HepG2 (cell line): ENCODE measurements around the gene FYTTD1. TPM values are rescaled to one million over a fixed set of nuclear protein-coding genes. Genes with fewer than 3 reads are reported as not detected.

Experiments used
- ARID4A ChIP-seq: sonication (generic); formaldehyde crosslinking; IDR thresholded peaks from 2 replicates; pipeline ENCODE4 v1.5.0; 2020; ENCODE audit warnings: mild to moderate bottlenecking, missing genetic modification reagents, borderline replicate concordance
- ASH2L ChIP-seq: fragments of 300-600, 200-600 bp; sonication (generic); IDR thresholded peaks from 2 replicates; pipeline ENCODE4 v1.7.0; 2017; ENCODE audit warnings: low read depth, mild to moderate bottlenecking, moderate library complexity, mixed read lengths, low read length; ENCODE audit not compliant: insufficient read length
- ATF7 ChIP-seq, 2 experiments: fragments of 450-650 bp in 1 of 2; sonication (generic) in 1 of 2; formaldehyde crosslinking in 1 of 2; IDR thresholded peaks; 2 replicates each; pipeline versions ENCODE4 v1.4.0 to v1.6.1; 2016 to 2020; ENCODE audit warnings: antibody characterized with exemption in 1 of 2, mild to moderate bottlenecking in 1 of 2, missing genetic modification reagents in 1 of 2
- CCAR2 ChIP-seq: fragments of 200-400 bp; formaldehyde crosslinking; optimal IDR thresholded peaks from 2 replicates; pipeline ENCODE3; 2018; ENCODE audit warnings: low read depth, mild to moderate bottlenecking, low read length, moderate library complexity
- FLYWCH1 ChIP-seq: sonication (generic); formaldehyde crosslinking; IDR thresholded peaks from 2 replicates; pipeline ENCODE4 v1.8.1; 2023; ENCODE audit warnings: mild to moderate bottlenecking, missing genetic modification reagents
- HNRNPLL ChIP-seq: fragments of 200-400 bp; formaldehyde crosslinking; IDR thresholded peaks from 2 replicates; pipeline ENCODE4 v1.6.1; 2017; ENCODE audit warnings: mild to moderate bottlenecking, low read depth, low read length; ENCODE audit not compliant: poor library complexity, severe bottlenecking
- MAX ChIP-seq: IDR thresholded peaks from 2 replicates; pipeline ENCODE4 v1.6.1; 2012; ENCODE audit warnings: inconsistent platforms
- NR1H2 ChIP-seq: sonication (generic); formaldehyde crosslinking; IDR thresholded peaks from 2 replicates; pipeline ENCODE4 v1.8.1; 2022; ENCODE audit warnings: low read depth, missing genetic modification reagents, borderline replicate concordance
- NR3C1 ChIP-seq: sonication (generic); formaldehyde crosslinking; IDR thresholded peaks from 2 replicates; pipeline ENCODE4 v1.4.0; 2020; ENCODE audit warnings: missing genetic modification reagents
- REL ChIP-seq: sonication (generic); formaldehyde crosslinking; conservative IDR thresholded peaks from 2 replicates; pipeline ENCODE4 v1.8.0; 2022; ENCODE audit warnings: mild to moderate bottlenecking, missing genetic modification reagents, moderate library complexity
- SOX5 ChIP-seq: IDR thresholded peaks from 2 replicates; pipeline ENCODE4 v1.6.1; 2016; ENCODE audit warnings: borderline replicate concordance
- SP140L ChIP-seq: sonication (generic); formaldehyde crosslinking; IDR thresholded peaks from 2 replicates; pipeline ENCODE4 v1.4.0; 2020; ENCODE audit warnings: missing genetic modification reagents, borderline replicate concordance
- XBP1 ChIP-seq: sonication (generic); formaldehyde crosslinking; IDR thresholded peaks from 2 replicates; pipeline ENCODE4 v1.5.0; 2020; ENCODE audit warnings: missing genetic modification reagents
- YEATS4 ChIP-seq: sonication (generic); formaldehyde crosslinking; IDR thresholded peaks from 2 replicates; pipeline ENCODE4 v1.4.0; 2020; ENCODE audit warnings: missing genetic modification reagents, borderline replicate concordance
- ZNF143 ChIP-seq: sonication (generic); formaldehyde crosslinking; IDR thresholded peaks from 2 replicates; pipeline ENCODE4 v1.4.0; 2020; ENCODE audit warnings: missing genetic modification reagents
- ZNF713 ChIP-seq: sonication (generic); formaldehyde crosslinking; IDR thresholded peaks from 2 replicates; pipeline ENCODE4 v1.4.0; 2020; ENCODE audit warnings: mild to moderate bottlenecking, missing genetic modification reagents
- ZNF784 ChIP-seq: sonication (generic); formaldehyde crosslinking; IDR thresholded peaks from 2 replicates; pipeline ENCODE4 v1.5.1; 2020; ENCODE audit warnings: missing genetic modification reagents, mild to moderate bottlenecking, borderline replicate concordance
- polyA plus RNA-seq, 8 experiments: library from polyadenylated mRNA; depleted of rRNA in 3 of 8; stranded (reverse) in 7 of 8; unstranded in 1 of 8; fragments of >200 nt; fragmentation: Illumina TruSeq in 4 of 8; extraction: Trizol in 4 of 8; gene quantifications; 2 replicates each; pipeline versions ENCODE4 v1.2.1 to v1.2.3, GENCODE V29; 2011 to 2016; ENCODE audit warnings: low read depth in 4 of 8, missing spikeins in 1 of 8, mixed read lengths in 1 of 8; ENCODE audit not compliant: insufficient read depth in 1 of 8
- total RNA-seq, 5 experiments: library from RNA; depleted of rRNA; stranded (reverse); fragments of >200 nt; fragmentation: Illumina TruSeq; extraction: Trizol; gene quantifications; 2 replicates each; pipeline ENCODE4 v1.2.3, GENCODE V29; 2016; ENCODE audit warnings: low read depth in 1 of 5
- TF ChIP-seq, protein P1 (sequence below): IDR thresholded peaks from 2 replicates; pipeline ENCODE4 v1.6.1; 2012; ENCODE audit warnings: low read length, improper control_type of control experiment

FYTTD1 gene
- total and polyA plus RNA-seq, 2 of the 13 experiments (the other 11 are each of a cell fraction or from before 2014, with no cell fraction given): 6.5 to 28.8 TPM

DNA sequence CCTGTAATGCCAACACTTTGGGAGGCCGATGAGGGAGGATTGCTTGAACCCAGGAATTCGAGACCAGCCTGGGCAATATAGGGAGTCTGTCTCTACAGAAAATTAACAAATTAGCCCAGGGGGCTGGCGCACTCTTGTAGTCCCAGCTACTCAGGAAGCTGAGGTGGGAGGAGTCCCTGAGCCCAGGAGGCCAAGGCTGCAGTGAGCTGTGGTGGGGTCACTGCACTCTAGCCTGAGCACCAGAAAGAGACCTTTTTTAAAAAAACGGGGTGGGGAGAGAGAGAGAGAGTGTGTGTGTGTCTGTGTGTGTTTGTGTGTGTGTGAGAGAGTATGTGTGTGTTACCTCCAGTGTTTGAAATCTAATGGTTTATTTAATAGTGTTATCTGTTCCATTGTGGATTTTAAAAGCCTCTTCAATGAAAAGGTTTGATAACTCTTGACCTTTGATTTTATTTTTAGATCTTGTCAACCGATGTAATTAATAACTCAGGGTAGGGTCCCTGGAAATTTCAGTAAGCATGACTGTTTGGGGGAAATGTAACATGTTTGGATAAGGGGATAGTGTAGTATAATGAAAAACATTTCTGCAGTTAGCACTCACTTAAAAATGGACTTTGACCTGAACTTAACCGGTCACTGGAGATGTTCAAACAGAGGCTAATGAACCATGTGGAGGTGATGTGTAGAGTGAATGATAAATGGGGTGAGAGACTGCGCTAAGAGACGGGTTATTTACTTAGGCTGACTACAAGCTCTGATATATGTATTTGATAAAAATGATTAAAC is 71.1 kb downstream of the FYTTD1 start (continued):
- peak; percentile 44; the same call in 1 of the 2 replicates for TF ChIP-seq ARID4A (CRISPR knock-in tag)
- TF ChIP-seq ZNF713: no peak
- TF ChIP-seq XBP1: no peak
- TF ChIP-seq, protein P1, sequence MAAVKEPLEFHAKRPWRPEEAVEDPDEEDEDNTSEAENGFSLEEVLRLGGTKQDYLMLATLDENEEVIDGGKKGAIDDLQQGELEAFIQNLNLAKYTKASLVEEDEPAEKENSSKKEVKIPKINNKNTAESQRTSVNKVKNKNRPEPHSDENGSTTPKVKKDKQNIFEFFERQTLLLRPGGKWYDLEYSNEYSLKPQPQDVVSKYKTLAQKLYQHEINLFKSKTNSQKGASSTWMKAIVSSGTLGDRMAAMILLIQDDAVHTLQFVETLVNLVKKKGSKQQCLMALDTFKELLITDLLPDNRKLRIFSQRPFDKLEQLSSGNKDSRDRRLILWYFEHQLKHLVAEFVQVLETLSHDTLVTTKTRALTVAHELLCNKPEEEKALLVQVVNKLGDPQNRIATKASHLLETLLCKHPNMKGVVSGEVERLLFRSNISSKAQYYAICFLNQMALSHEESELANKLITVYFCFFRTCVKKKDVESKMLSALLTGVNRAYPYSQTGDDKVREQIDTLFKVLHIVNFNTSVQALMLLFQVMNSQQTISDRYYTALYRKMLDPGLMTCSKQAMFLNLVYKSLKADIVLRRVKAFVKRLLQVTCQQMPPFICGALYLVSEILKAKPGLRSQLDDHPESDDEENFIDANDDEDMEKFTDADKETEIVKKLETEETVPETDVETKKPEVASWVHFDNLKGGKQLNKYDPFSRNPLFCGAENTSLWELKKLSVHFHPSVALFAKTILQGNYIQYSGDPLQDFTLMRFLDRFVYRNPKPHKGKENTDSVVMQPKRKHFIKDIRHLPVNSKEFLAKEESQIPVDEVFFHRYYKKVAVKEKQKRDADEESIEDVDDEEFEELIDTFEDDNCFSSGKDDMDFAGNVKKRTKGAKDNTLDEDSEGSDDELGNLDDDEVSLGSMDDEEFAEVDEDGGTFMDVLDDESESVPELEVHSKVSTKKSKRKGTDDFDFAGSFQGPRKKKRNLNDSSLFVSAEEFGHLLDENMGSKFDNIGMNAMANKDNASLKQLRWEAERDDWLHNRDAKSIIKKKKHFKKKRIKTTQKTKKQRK: no peak
- peak; percentile 77 for TF ChIP-seq MAX
- no peak for TF ChIP-seq ZNF143 (CRISPR knock-in tag)
- no peak for TF ChIP-seq NR3C1 (CRISPR knock-in tag)
- no peak for TF ChIP-seq SP140L (CRISPR knock-in tag)
- TF ChIP-seq FLYWCH1 (CRISPR knock-in tag): no peak
- no peak for TF ChIP-seq CCAR2
- TF ChIP-seq ZNF784: no peak
- TF ChIP-seq HNRNPLL: no peak
- TF ChIP-seq ASH2L: peak; percentile 100
- peak; percentile 70; the same call in 1 of the 2 replicates for TF ChIP-seq SOX5
- TF ChIP-seq ATF7 (IDR thresholded peaks at IDR 0.05): no peak
- no peak for TF ChIP-seq ATF7 (CRISPR knock-in tag; IDR thresholded peaks at IDR 0.05)
- TF ChIP-seq REL (CRISPR knock-in tag): no peak
- TF ChIP-seq NR1H2 (CRISPR knock-in tag): no peak
- TF ChIP-seq YEATS4 (CRISPR knock-in tag): no peak
